Osteoblast (primary cell): Measurements from ENCODE around the gene SIRPB2. TPM values are rescaled to one million over a fixed set of nuclear protein-coding genes. Genes with fewer than 3 reads are reported as not detected.

Experiments used
- DNase-seq: peaks from one replicate; pipeline ENCODE4 v3.0.0; 2011; ENCODE audit warnings: low spot score, mixed read lengths; ENCODE audit not compliant: insufficient read length; ENCODE audit errors: missing footprints
- H2AFZ ChIP-seq: 2 replicates; pipeline ENCODE4 v1.6.0; 2011; ENCODE audit warnings: mild to moderate bottlenecking, low read length
- H3K27ac ChIP-seq: 2 replicates; pipeline ENCODE4 v1.5.1; 2011; ENCODE audit warnings: mild to moderate bottlenecking, low read depth, low read length, moderate library complexity
- H3K27me3 ChIP-seq: 2 replicates; pipeline ENCODE4 v1.6.0; 2012; ENCODE audit warnings: mild to moderate bottlenecking, control low read depth, inconsistent platforms, low read length, moderate library complexity; ENCODE audit not compliant: insufficient read depth
- H3K36me3 ChIP-seq: 2 replicates; pipeline ENCODE4 v1.5.1; 2011; ENCODE audit warnings: mild to moderate bottlenecking, low read length, control low read depth, moderate library complexity; ENCODE audit not compliant: insufficient read depth
- H3K4me1 ChIP-seq: 2 replicates; pipeline ENCODE4 v1.5.1; 2011; ENCODE audit warnings: mild to moderate bottlenecking, low read length, control low read depth, moderate library complexity; ENCODE audit not compliant: insufficient read depth
- H3K4me2 ChIP-seq: 2 replicates; pipeline ENCODE4 v1.6.0; 2011; ENCODE audit warnings: mild to moderate bottlenecking, low read length; ENCODE audit not compliant: insufficient read depth
- H3K4me3 ChIP-seq: fragments of 200-600 bp; sonication (generic); 3 replicates; pipeline ENCODE4 v1.5.1; 2012; ENCODE audit warnings: mild to moderate bottlenecking, low read length, inconsistent platforms; ENCODE audit not compliant: insufficient read depth
- H3K79me2 ChIP-seq: 2 replicates; pipeline ENCODE4 v1.6.0; 2012; ENCODE audit warnings: mild to moderate bottlenecking, low read length, control low read depth, inconsistent platforms; ENCODE audit not compliant: insufficient read depth
- H3K9me3 ChIP-seq: 2 replicates; pipeline ENCODE4 v1.5.1; 2011; ENCODE audit warnings: low read depth, low read length, control low read depth
- H4K20me1 ChIP-seq: 2 replicates; pipeline ENCODE4 v1.6.0; 2012; ENCODE audit warnings: mild to moderate bottlenecking, low read length, control low read depth; ENCODE audit not compliant: insufficient read depth
- total RNA-seq: library from RNA; depleted of rRNA; stranded (reverse); fragments of >200 nt; gene quantifications from 2 replicates; pipeline ENCODE4 v1.2.3, GENCODE V29; 2012
- TF ChIP-seq, protein P1 (sequence below): IDR thresholded peaks from 2 replicates; pipeline ENCODE4 v1.5.1; 2011; ENCODE audit warnings: mild to moderate bottlenecking, low read depth, low read length, moderate library complexity; ENCODE audit errors: extremely low read depth

The SIRPB2 gene
- total RNA-seq, 1 donor, result under 0.01 TPM

DNA sequence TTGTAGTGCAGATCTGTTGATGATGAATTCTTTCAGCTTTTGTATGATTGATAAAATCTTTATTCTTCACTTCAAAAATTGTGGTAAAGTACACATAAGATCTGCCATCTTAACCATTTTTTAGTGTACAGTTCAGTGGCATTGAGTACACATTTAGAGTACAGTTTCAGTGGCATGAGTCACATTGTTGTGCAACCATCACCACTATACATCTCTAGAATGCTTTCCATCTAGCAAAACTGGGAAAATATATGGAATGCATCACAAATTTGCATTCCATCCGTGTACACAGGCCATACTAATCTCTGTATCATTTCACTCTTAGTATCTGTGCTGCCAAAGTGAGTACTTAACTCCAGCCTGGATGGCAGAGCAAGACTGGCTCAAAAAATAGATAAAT is 37.6 kb upstream of the SIRPB2 start:
- H3K27ac ChIP-seq, result no peak overlapping the region
- no peaks in the 10 kb centered on the region for H3K4me1 ChIP-seq
- H3K36me3 ChIP-seq, result no peaks in the 10 kb centered on the region
- no peaks in the 10 kb centered on the region for H4K20me1 ChIP-seq
- no peaks in the 10 kb centered on the region for H3K9me3 ChIP-seq
- H3K4me3 ChIP-seq, result no peak overlapping the region
- no peak overlapping the region for H3K4me2 ChIP-seq
- TF ChIP-seq, protein P1, sequence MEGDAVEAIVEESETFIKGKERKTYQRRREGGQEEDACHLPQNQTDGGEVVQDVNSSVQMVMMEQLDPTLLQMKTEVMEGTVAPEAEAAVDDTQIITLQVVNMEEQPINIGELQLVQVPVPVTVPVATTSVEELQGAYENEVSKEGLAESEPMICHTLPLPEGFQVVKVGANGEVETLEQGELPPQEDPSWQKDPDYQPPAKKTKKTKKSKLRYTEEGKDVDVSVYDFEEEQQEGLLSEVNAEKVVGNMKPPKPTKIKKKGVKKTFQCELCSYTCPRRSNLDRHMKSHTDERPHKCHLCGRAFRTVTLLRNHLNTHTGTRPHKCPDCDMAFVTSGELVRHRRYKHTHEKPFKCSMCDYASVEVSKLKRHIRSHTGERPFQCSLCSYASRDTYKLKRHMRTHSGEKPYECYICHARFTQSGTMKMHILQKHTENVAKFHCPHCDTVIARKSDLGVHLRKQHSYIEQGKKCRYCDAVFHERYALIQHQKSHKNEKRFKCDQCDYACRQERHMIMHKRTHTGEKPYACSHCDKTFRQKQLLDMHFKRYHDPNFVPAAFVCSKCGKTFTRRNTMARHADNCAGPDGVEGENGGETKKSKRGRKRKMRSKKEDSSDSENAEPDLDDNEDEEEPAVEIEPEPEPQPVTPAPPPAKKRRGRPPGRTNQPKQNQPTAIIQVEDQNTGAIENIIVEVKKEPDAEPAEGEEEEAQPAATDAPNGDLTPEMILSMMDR, result no peak
- no peaks in the 10 kb centered on the region for H3K79me2 ChIP-seq
- H3K27me3 ChIP-seq, result peaks cover 2% of the 10 kb centered on the region
- H2AFZ ChIP-seq, result no peak overlapping the region
- no peak for DNase-seq

DNA sequence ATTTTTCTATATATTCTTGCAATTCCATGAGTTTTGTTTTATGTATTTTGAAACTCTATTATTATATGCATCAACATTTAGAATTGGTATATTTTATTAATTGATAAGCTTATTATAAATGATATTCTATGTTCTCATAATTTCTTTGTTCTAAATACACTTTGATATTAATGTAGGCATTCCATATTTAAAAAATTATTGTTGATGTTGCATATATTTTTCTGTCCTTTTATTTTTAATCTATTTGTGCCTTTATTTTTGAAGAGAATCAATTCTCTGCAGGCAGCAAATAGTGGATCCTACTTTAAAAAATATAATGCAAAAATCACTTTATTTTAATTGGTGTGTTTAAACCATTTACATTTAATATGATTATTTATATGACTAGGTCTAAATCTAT is 36.7 kb upstream of the SIRPB2 start:
- Histone ChIP-seq H3K27ac (no peak overlapping the region), H3K4me3 (no peak overlapping the region), H3K4me1 (no peaks in the 10 kb centered on the region), H3K27me3 (peaks cover 6% of the 10 kb centered on the region), H3K9me3 (no peaks in the 10 kb centered on the region), H3K36me3 (no peaks in the 10 kb centered on the region), H2AFZ (no peak overlapping the region), H3K79me2 (no peaks in the 10 kb centered on the region), H4K20me1 (no peaks in the 10 kb centered on the region), H3K4me2 (no peak overlapping the region)
- DNase-seq, result no peak
- TF ChIP-seq, protein P1, result no peak

DNA sequence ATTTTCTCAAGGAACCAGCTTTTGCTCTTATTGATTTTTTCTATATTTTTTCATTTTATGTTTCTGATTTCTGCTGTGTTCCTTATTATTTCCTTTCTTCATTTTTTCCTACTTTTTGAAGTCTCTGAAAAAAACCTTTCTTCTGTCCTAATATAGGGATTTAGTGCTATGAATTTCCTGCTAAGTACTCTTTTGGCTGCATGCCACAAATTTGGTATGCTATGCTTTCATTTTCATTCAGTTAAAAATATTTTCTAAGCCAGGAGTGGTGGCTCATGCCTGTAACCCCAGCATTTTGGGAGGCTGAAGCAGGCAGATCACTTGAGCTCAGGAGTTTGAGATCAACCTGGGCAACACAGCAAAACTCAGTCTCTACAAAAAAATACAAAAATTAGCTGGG is 35.7 kb upstream of the SIRPB2 start:
- peaks cover 13% of the 10 kb centered on the region for H3K27me3 ChIP-seq
- no peak overlapping the region for H3K4me3 ChIP-seq
- no peak overlapping the region for H3K4me2 ChIP-seq
- H3K27ac ChIP-seq, result no peak overlapping the region
- no peaks in the 10 kb centered on the region for H3K9me3 ChIP-seq
- no peaks in the 10 kb centered on the region for H4K20me1 ChIP-seq
- H3K79me2 ChIP-seq, result no peaks in the 10 kb centered on the region
- no peaks in the 10 kb centered on the region for H3K36me3 ChIP-seq
- TF ChIP-seq, protein P1, result no peak
- DNase-seq, result no peak
- H3K4me1 ChIP-seq, result no peaks in the 10 kb centered on the region
- no peak overlapping the region for H2AFZ ChIP-seq

DNA sequence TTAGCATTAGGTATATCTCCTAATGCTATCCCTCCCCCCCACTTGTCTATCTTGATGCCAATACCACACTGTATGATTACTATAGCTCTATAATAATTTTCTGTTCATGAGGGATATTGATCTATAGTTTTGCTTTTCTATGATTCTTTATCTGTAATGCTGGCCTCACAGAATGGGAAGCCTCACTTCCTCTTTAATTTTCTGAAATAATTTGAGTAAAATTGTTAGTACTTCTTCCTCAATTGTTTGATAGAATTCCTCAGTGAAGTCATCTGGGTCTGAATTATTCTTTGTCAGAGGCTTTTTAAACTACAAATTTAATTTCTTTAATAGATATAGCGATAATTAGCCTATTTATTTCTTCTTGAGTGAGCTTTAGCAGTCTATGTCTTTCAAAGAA is 35.1 kb upstream of the SIRPB2 start:
- H4K20me1 ChIP-seq, result no peaks in the 10 kb centered on the region
- H3K36me3 ChIP-seq, result no peaks in the 10 kb centered on the region
- no peaks in the 10 kb centered on the region for H3K4me1 ChIP-seq
- H3K4me2 ChIP-seq, result no peak overlapping the region
- H3K79me2 ChIP-seq, result no peaks in the 10 kb centered on the region
- no peak overlapping the region for H2AFZ ChIP-seq
- H3K27me3 ChIP-seq, result peaks cover 16% of the 10 kb centered on the region
- H3K9me3 ChIP-seq, result no peaks in the 10 kb centered on the region
- no peak for DNase-seq
- H3K27ac ChIP-seq, result no peak overlapping the region
- no peak overlapping the region for H3K4me3 ChIP-seq
- TF ChIP-seq, protein P1, result no peak
